Fibroblast of lung (primary cell): ENCODE measurements around the gene PAN2.
"Not testable (repeated sequence)": the region's sequence is repeated elsewhere in the genome, so short reads cannot be mapped to it uniquely, and the experiment has no call there.

Source experiments
- EZH2 ChIP-seq: IDR thresholded peaks from 2 replicates; pipeline ENCODE4 v1.5.1; 2012; ENCODE audit warnings: low read length, control low read depth, mild to moderate bottlenecking; ENCODE audit errors: missing control alignments
- TF ChIP-seq, protein P1 (sequence below), 2 donors: IDR thresholded peaks in 1 of 2; conservative IDR thresholded peaks in 1 of 2; 1 replicate in 1 of 2; 2 replicates in 1 of 2; pipeline ENCODE4 v1.5.1; 2011 to 2012; ENCODE audit warnings: low read length in 2 of 2, control low read depth in 1 of 2, inconsistent platforms in 1 of 2, low read depth in 1 of 2, mild to moderate bottlenecking in 1 of 2

DNA sequence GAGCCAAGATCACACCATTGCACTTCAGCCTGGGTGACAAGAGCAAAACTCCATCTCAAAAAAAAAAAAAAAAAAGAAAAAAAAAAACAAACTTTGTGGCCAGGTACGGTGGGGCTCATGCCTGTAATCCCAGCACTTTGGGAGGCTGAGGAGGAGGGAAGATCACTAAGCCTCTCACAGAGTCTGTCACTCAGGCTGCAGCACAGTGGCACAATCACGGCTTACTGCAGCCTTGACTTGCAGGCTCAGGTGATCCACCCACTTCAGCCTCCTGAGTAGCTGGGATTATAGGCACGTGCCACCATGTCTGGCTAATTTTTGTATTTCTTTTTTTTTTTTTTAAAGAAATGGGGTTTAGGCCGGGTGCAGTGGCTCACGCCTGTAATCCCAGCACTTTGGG, 49.5 kb downstream of the PAN2 start:
- TF ChIP-seq, protein P1, sequence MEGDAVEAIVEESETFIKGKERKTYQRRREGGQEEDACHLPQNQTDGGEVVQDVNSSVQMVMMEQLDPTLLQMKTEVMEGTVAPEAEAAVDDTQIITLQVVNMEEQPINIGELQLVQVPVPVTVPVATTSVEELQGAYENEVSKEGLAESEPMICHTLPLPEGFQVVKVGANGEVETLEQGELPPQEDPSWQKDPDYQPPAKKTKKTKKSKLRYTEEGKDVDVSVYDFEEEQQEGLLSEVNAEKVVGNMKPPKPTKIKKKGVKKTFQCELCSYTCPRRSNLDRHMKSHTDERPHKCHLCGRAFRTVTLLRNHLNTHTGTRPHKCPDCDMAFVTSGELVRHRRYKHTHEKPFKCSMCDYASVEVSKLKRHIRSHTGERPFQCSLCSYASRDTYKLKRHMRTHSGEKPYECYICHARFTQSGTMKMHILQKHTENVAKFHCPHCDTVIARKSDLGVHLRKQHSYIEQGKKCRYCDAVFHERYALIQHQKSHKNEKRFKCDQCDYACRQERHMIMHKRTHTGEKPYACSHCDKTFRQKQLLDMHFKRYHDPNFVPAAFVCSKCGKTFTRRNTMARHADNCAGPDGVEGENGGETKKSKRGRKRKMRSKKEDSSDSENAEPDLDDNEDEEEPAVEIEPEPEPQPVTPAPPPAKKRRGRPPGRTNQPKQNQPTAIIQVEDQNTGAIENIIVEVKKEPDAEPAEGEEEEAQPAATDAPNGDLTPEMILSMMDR (conservative IDR thresholded peaks at IDR 0.05 in 1 of 2, IDR thresholded peaks at IDR 0.05 in 1 of 2; ENCODE audit: low read depth in 1 of 2, low read length in 2 of 2): not testable (repeated sequence)
- not testable (repeated sequence) for TF ChIP-seq EZH2
